AG10803 (cell line): ENCODE data around the gene PODXL.

Experiments used
- DNase-seq: peaks from one replicate; pipeline ENCODE4 v3.0.0; 2010; ENCODE audit warnings: low read depth
- H3K4me3 ChIP-seq: 2 replicates; pipeline ENCODE4 v1.5.1; 2011; ENCODE audit warnings: mild to moderate bottlenecking, low read length, control low read depth
- TF ChIP-seq, protein P1 (sequence below): conservative IDR thresholded peaks from 2 replicates; pipeline ENCODE4 v1.5.1; 2011; ENCODE audit warnings: mild to moderate bottlenecking, low read length, control low read depth, inconsistent platforms

Gene PODXL

DNA sequence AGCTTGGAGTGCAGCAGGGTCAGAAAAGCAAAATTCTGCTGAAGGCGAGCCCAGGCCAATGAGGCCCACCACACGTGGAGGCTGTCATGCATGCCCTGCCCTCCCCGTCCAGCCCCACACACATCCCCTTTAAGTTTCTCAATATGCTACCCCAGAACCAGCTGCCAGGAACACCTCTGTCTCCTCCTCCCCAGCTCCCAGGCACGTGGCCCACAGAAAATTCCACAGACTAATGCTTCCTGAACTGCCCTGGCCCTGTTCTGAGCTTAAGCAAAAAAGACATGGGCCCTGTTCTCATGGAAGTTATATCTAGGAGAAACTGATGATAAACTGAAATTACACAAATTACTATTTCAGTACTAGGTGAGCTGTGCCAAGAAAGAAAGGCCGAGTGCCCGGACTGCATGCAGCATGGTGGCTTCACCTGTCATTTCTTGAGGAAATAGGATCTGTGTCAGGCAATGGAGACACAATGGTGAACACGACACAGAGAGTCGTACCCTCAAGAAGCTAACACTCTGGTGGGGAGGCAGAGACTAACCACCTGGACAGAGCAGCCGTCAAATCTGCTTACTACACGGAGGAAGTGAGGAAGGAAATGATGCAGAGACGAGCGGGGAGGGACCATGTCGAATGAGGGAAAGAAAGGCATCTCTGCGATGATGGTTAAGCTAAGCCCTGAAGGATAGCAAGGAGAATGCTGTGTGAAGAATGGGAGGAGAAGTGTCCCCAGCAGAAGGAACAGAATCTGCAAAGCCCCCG is 44.5 kb downstream of the PODXL start:
- TF ChIP-seq, protein P1, sequence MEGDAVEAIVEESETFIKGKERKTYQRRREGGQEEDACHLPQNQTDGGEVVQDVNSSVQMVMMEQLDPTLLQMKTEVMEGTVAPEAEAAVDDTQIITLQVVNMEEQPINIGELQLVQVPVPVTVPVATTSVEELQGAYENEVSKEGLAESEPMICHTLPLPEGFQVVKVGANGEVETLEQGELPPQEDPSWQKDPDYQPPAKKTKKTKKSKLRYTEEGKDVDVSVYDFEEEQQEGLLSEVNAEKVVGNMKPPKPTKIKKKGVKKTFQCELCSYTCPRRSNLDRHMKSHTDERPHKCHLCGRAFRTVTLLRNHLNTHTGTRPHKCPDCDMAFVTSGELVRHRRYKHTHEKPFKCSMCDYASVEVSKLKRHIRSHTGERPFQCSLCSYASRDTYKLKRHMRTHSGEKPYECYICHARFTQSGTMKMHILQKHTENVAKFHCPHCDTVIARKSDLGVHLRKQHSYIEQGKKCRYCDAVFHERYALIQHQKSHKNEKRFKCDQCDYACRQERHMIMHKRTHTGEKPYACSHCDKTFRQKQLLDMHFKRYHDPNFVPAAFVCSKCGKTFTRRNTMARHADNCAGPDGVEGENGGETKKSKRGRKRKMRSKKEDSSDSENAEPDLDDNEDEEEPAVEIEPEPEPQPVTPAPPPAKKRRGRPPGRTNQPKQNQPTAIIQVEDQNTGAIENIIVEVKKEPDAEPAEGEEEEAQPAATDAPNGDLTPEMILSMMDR, result no peak

DNA sequence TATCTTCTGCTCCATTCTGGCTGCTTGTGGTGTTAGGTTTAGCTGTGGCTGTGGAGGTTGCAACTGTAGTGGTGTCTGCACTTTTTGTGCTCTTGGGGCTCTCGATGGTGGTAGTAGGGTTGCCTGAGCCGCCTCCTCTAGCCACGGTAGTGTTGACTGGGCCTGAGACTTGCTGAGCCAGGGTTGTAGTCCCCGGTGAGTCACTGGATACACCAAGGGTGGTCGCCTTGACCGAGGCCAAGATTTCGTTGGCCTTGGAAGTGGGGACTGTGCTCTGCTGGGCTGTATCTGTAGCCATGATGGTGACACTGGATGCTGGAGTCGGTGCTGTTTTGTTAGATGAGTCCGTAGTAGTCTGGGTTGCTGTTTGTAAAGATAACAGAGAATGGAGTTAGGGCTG is 45.4 kb downstream of the PODXL start:
- no peak overlapping the region for H3K4me3 ChIP-seq
- no peak for DNase-seq
- TF ChIP-seq, protein P1, result no peak

More for the DNA sequence above, 44.5 kb downstream of the PODXL start:
- no peak overlapping the region for H3K4me3 ChIP-seq
- peak; percentile 38 for DNase-seq

DNA sequence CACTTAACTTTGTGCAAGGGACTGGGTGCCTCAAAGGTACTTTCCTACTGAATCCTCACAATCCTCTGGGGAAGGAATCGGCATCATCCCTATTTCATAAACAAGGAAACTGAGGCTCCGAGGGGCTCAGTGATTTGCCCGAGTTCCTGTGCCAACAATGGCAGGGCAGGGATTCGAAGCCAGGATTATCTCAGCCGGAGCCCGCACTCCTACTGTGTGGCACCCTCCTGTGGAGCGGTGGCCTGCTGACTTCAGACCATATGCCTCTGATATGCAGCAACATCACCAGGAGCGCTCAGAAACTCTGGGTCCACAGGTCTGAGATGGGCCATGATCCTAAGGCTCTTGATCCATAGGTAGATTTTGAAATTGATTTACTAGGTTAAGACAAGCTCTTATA is 46.6 kb downstream of the PODXL start:
- TF ChIP-seq, protein P1, result no peak
- H3K4me3 ChIP-seq, result no peak overlapping the region
- DNase-seq, result no peak

DNA sequence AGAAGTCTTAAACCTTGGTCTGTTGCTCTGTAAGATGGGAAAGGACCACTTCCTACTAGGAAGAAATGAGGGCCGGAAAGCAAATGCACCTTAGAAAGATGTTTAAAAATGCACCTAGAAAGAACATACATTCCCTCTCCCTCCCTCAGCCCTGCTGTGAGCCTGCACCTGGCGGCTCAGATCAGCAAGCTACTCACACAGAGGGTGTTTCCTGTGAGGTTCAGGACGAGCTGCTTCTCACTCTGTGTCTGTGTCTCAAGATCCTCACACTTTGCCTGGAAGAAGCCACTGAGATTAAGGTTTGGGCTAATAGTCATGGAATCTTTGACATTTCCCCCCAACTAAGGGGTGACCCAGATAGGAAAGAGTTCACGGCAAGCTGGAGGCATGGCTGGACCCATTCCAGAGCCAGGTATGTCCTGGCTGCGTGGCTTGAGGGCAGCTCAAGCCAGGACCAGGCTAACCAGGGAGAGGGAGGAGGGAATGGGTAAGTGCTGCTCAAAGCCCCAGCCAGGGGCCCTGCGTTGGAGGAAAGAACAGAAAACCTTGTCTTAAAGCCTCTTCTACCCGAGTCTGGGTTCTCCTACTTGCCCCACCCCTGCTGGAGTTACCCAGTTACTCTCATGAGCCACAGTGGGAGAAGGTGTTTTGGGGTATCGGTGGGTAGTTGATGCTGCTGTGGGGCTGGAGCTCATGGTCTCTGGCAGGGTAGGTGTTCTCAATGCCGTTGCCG is 47.5 kb downstream of the PODXL start:
- TF ChIP-seq, protein P1, result no peak
- DNase-seq, result no peak
- no peak overlapping the region for H3K4me3 ChIP-seq

DNA sequence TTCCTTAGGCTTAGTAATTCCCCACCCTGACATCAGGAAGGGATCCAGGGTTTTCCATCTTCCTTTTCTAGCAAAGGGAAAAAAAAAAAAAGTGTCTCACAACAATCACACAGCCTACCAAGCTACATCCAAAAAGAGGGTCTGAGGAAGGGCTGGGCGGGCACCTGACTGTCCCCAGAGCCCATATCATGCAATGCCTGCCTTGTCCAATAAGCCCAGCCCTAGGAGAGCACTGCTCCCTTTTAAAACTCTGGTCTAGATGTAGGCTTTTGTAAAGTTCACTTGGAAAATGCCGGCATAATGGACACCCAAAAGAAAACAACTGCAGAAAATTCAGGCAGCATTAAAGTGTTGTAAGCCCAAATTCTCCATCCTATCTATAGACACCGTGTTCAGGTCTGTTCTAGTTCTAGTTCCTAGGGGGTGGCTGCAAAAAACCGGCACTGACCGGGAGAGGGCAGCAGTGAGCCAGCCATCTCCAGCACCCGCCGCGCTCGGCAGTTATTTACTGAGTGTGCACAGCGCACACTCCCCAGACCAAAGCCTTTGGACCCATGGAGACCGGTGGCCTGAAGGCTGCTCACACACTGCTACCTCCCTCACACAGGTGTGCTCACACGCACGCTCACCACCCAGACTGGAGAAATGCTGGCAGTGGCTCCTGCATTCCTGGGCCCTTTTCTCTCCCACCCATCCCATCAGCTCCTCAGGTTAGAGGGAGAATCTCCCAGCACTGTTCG is 48.7 kb downstream of the PODXL start:
- peak; percentile 69 for DNase-seq
- H3K4me3 ChIP-seq, result no peak overlapping the region
- TF ChIP-seq, protein P1, result peak; percentile 88

DNA sequence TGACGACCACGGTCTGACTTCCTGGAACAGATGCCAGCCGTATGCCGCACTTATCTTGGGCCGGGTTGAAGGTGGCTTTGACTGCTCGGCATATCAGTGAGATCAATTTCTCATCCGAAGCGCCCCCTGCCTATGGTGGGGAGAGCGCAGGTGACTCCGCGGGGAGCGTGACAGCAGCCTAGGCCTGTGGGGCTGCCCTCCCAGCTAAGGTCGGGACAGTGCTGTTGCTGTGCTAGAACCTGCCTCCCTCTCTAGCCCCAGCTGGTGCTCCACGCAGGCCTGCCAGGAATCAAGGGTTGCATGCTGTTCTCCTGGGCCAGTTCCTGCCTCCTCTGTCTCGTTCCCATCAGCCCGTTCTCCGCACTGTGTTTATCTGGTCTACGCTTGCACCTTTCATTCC is 49.8 kb downstream of the PODXL start:
- no peak for DNase-seq
- H3K4me3 ChIP-seq, result no peak overlapping the region
- TF ChIP-seq, protein P1, result no peak
